KOPT-K1 (cell line): ENCODE results near the gene TEAD3.
"Not testable (repeated sequence)": the region's sequence is repeated elsewhere in the genome, so short reads cannot be mapped to it uniquely, and the experiment has no call there.

Experiments used
- H3K27ac ChIP-seq: fragments of 200-600 bp; sonication (generic); 2 replicates; pipeline ENCODE4 v1.5.1; 2016; ENCODE audit warnings: antibody characterized with exemption, mild to moderate bottlenecking, low read depth, low read length; ENCODE audit not compliant: poor library complexity, severe bottlenecking
- H3K36me3 ChIP-seq: fragments of 200-600 bp; sonication (generic); 2 replicates; pipeline ENCODE4 v1.5.1; 2017; ENCODE audit warnings: antibody characterized with exemption, mild to moderate bottlenecking, low read length, moderate library complexity; ENCODE audit not compliant: insufficient read depth
- H3K9me3 ChIP-seq: fragments of 200-600 bp; sonication (generic); 2 replicates; pipeline ENCODE4 v1.5.1; 2017; ENCODE audit warnings: antibody characterized with exemption, low read length, mild to moderate bottlenecking; ENCODE audit not compliant: insufficient read depth, poor library complexity, severe bottlenecking

TEAD3 gene

GRCh38 chr6:35519313-35520015, 22.6 kb upstream of the TEAD3 start:
- H3K27ac ChIP-seq: no peak overlapping the region
- H3K9me3 ChIP-seq: no peaks in the 10 kb centered on the region
- H3K36me3 ChIP-seq: no peaks in the 10 kb centered on the region

GRCh38 chr6:35518566-35519312, 21.9 kb upstream of the TEAD3 start:
- no peaks in the 10 kb centered on the region for H3K9me3 ChIP-seq
- H3K36me3 ChIP-seq: no peaks in the 10 kb centered on the region
- no peak overlapping the region for H3K27ac ChIP-seq

DNA sequence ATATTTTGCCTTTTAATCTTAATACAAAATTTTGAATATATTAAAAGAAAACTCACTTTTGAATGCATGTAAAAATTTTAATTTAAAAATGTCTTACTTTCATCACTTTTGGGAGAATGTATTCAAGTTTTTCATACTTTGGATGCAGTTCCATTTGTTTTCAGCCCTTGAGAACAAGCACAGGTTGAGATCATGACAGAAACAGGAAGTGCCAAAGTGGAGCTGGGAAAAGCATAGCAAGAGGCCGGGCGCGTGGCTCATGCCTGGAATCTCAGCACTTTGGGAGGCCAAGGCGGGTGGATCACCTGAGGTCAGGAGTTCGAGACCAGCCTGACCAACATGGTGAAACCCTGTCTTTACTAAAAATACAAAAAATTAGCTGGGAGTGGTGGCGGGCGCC, 21.1 kb upstream of the TEAD3 start:
- H3K9me3 ChIP-seq, H3K36me3 ChIP-seq, H3K27ac ChIP-seq: not testable (repeated sequence)

GRCh38 chr6:35516712-35517111, 19.8 kb upstream of the TEAD3 start:
- no peaks in the 10 kb centered on the region for H3K9me3 ChIP-seq
- no peaks in the 10 kb centered on the region for H3K36me3 ChIP-seq
- H3K27ac ChIP-seq: no peak overlapping the region

- not testable (repeated sequence) for H3K9me3 ChIP-seq, H3K36me3 ChIP-seq, H3K27ac ChIP-seq
These were observed 19.1 kb upstream of the TEAD3 start for GRCh38 chr6:35515939-35516338.

GRCh38 chr6:35514587-35514986, 17.7 kb upstream of the TEAD3 start:
- H3K9me3 ChIP-seq: no peaks in the 10 kb centered on the region
- H3K36me3 ChIP-seq: no peaks in the 10 kb centered on the region
- H3K27ac ChIP-seq: no peak overlapping the region

DNA sequence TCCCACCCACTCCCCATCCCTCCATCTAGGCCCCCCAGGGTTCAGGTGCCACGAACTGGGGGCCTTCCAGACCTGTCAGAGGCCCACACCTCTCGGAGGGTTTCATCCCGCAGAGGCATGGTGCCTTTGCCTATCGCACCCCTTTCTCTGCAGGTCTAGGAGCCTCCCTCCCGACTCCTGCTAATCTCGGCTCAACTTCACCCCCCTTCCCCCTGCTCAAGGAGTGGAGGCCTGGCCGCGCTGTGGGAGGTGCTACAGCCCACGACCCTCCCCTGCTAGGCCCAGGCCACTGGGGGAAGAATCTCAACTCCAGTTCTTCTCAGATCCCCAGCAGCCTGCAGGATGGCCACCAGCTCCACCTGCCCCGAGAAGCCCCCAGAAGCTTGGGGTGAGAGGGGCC, 15.9 kb upstream of the TEAD3 start, which contains the start of gene TULP1:
Gene TULP1, minus strand, starts transcription at position 157 of the 400 bp plus-strand sequence. Its CDS starts 38 bp downstream, at position 119.
- Histone ChIP-seq H3K9me3 (no peaks in the 10 kb centered on the region), H3K27ac (no peak within 1 kb of the TSS), H3K36me3 (no peaks in the 10 kb centered on the region)

- no peak overlapping the region for H3K27ac ChIP-seq
- H3K9me3 ChIP-seq: no peaks in the 10 kb centered on the region
- H3K36me3 ChIP-seq: no peaks in the 10 kb centered on the region
These were observed 15.1 kb upstream of the TEAD3 start for GRCh38 chr6:35512006-35512405.

DNA sequence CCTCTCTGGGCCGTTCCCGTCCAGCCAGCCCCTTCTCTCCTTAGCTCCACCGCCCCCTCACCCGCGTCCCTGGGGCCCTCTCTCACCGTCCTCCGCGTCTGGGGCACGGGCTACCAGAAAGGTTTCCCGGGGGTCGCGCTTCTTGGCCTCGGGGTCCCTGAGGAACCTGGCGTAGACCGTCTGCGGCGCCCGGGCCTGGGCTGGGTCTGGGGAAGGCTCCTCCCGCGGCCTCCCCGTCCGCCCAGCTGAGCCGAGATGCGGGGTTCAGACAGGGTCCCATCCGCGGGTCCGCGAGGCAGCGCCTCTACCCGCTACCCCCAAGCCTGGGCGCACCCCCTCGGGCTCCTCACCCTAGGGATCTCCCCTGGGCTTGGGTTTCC, 14.7 kb upstream of the TEAD3 start:
- no peaks in the 10 kb centered on the region for H3K9me3 ChIP-seq
- H3K27ac ChIP-seq: no peak overlapping the region
- no peaks in the 10 kb centered on the region for H3K36me3 ChIP-seq

DNA sequence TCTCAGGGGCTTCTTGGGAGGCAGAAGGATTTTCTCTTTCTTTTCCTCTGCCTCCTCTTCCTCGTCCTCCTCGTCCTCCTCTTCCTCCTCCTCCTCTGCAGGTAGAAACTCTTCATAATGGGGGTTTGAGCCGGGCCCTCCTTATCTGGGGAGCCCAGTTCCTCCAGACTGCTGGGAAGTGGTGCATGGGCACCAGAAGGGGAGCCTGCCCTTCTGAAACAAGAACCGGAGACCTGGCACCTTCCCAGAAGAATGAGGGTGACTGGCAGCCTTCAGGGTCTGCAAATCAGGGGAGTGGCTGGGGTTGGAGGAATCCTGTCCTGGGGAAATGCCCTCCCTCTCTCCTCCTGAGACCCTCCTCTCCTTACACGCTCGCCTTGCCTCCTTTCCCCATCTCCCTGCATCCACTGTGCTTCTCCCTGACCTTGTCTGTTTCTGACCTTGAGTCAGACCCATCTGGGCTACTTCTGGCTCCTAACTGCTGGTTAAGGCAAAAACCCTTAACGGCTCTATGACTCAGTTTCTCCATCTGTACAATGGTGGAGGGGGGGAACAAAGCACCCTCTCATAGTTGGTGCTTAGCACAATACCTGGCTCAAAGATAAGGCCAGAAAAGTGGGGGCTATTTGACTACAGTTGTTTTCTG, 14.2 kb upstream of the TEAD3 start:
- Histone ChIP-seq H3K27ac (no peak overlapping the region), H3K9me3 (no peaks in the 10 kb centered on the region), H3K36me3 (no peaks in the 10 kb centered on the region)

DNA sequence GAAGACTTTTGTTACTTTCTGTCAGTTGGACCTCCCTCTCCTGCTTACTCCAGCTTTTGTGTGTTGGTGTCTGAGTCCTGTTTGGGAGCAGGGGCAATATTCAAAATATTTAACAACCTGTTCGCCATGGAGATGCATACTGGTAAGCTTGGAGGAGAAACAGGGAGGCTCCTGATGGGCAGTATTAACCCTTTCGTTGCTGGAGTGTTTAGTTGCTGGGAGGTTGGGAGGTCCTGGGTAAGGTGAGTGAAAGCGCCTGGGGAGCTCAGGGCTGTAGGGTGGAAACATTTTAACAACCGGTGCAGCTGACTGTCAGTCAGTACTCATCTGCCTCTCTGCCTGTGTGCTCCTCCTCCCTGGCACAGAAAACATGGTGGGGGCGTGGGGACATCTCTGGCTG, 11.7 kb upstream of the TEAD3 start:
- no peaks in the 10 kb centered on the region for H3K36me3 ChIP-seq
- no peaks in the 10 kb centered on the region for H3K9me3 ChIP-seq
- no peak overlapping the region for H3K27ac ChIP-seq

DNA sequence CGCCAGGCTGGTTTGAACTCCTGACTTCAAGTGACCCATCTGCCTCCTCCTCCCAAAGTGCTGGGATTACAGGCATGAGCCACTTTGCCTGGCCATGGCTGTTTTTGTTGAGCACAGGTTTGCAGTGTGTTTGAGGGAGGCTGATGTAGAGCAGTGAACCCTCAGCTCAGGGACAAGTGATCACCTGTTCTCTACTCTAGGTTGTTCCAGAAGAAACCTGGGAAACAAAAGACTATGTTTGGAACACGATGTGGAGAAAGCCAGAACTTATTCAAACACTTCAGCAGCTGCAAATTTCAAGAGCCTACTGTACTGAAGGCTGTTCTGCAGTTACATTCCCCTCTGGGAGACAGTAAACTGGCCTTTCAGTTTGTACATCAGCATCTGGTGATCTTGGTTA, 11.1 kb upstream of the TEAD3 start:
- H3K9me3 ChIP-seq: no peaks in the 10 kb centered on the region
- no peaks in the 10 kb centered on the region for H3K36me3 ChIP-seq
- H3K27ac ChIP-seq: no peak overlapping the region

DNA sequence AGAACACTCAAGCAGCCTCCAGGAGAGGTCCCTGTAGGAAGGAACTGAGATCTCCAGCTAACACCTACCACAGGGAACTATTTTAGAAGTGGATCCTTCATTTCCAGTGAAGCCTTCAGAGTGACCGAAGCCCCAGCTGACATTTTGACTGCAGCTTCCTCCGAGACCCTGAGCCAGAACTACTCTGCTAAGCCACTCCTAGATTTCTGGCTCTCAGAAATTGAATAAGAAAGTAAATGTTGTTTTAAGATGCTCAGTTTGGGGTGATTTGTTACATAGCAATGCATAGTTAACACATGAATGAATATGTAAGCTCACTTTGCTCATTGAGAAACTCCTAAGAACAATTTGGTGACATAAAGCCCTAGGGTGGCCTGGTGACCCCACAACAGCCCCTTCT, 10.3 kb upstream of the TEAD3 start:
- Histone ChIP-seq H3K27ac (no peak overlapping the region), H3K9me3 (no peaks in the 10 kb centered on the region), H3K36me3 (no peaks in the 10 kb centered on the region)

GRCh38 chr6:35506536-35506935, 9.7 kb upstream of the TEAD3 start:
- Histone ChIP-seq H3K36me3 (no peaks in the 10 kb centered on the region), H3K27ac (no peak overlapping the region), H3K9me3 (no peaks in the 10 kb centered on the region)

- Histone ChIP-seq H3K36me3 (no peaks in the 10 kb centered on the region), H3K27ac (no peak overlapping the region), H3K9me3 (no peaks in the 10 kb centered on the region)
These were observed 9.1 kb upstream of the TEAD3 start for GRCh38 chr6:35505999-35506412.
